Measurements from ENCODE around the gene CFAP251. TPM values are rescaled to one million over a fixed set of nuclear protein-coding genes. Genes with fewer than 3 reads are reported as not detected.

The CFAP251 gene
- total RNA-seq, 1 experiment from 2014 or later = 3.2 TPM

- Histone ChIP-seq H3K4me2 (ENCODE audit: low read length) (no peak overlapping the region), H3K27me3 (ENCODE audit: low read length) (no peaks in the 10 kb centered on the region), H3K9me2 (replicated peaks; ENCODE audit: low read length) (no peaks in the 10 kb centered on the region; the same call in 1 of the 2 replicates), H4K20me1 (ENCODE audit: low read length) (no peaks in the 10 kb centered on the region), H3K27ac (ENCODE audit: low read length) (no peak overlapping the region), H3K36me3 (ENCODE audit: low read depth, low read length) (no peaks in the 10 kb centered on the region), H3K4me1 (ENCODE audit: insufficient read depth, low read length) (no peaks in the 10 kb centered on the region), H3K79me2 (ENCODE audit: low read length) (no peaks in the 10 kb centered on the region), H2AFZ (ENCODE audit: low read length) (no peak overlapping the region), H3K9ac (ENCODE audit: low read length) (no peak overlapping the region), H3K9me3 (ENCODE audit: low read length) (no peaks in the 10 kb centered on the region), H3F3A (ENCODE audit: low read length, unreplicated experiment) (no peaks in the 10 kb centered on the region), H3K4me3 (ENCODE audit: low read length) (no peak overlapping the region)
- no peak for DNase-seq
- ChIA-PET CTCF (no interaction called here), POLR2A (ENCODE audit: unreplicated experiment) (no interaction called here)
- TF ChIP-seq EZH2 (IDR thresholded peaks at IDR 0.05; ENCODE audit: low read length, unreplicated experiment) (no peak), EZH2phosphoT487 (IDR thresholded peaks at IDR 0.05; ENCODE audit: borderline replicate concordance, low read length) (no peak), CTCF (conservative IDR thresholded peaks at IDR 0.05; ENCODE audit: low read depth, low read length) (no peak)
- no TSS peak for BruUV-seq (replicated peaks)
- intact Hi-C loops (cut with micrococcal nuclease) = no loop called here
- no peak for ATAC-seq
These were observed 91.3 kb downstream of the CFAP251 start for GRCh38 chr12:122009741-122010140.

- ATAC-seq = no peak
- Histone ChIP-seq H3K4me3 (ENCODE audit: low read length) (no peak overlapping the region), H2AFZ (ENCODE audit: low read length) (no peak overlapping the region), H3K4me2 (ENCODE audit: low read length) (no peak overlapping the region), H3K27me3 (ENCODE audit: low read length) (no peaks in the 10 kb centered on the region), H3K9me3 (ENCODE audit: low read length) (no peaks in the 10 kb centered on the region), H3K27ac (ENCODE audit: low read length) (no peak overlapping the region), H4K20me1 (ENCODE audit: low read length) (no peaks in the 10 kb centered on the region), H3K9ac (ENCODE audit: low read length) (no peak overlapping the region), H3F3A (ENCODE audit: low read length, unreplicated experiment) (no peaks in the 10 kb centered on the region), H3K9me2 (replicated peaks; ENCODE audit: low read length) (no peaks in the 10 kb centered on the region; the same call in 1 of the 2 replicates), H3K4me1 (ENCODE audit: insufficient read depth, low read length) (no peaks in the 10 kb centered on the region), H3K36me3 (ENCODE audit: low read depth, low read length) (no peaks in the 10 kb centered on the region), H3K79me2 (ENCODE audit: low read length) (no peaks in the 10 kb centered on the region)
- TF ChIP-seq EZH2 (IDR thresholded peaks at IDR 0.05; ENCODE audit: low read length, unreplicated experiment) (no peak), CTCF (conservative IDR thresholded peaks at IDR 0.05; ENCODE audit: low read depth, low read length) (no peak), EZH2phosphoT487 (IDR thresholded peaks at IDR 0.05; ENCODE audit: borderline replicate concordance, low read length) (no peak)
- intact Hi-C loops (cut with micrococcal nuclease) = no loop called here
- DNase-seq = peak; percentile 36
- no TSS peak for BruUV-seq (replicated peaks)
- CTCF ChIA-PET = interaction anchor here (1.1 kb wide), 1 partner anchor 96 kb away, joined by 3 read pairs; no protein-coding TSS in a partner anchor
- POLR2A ChIA-PET (ENCODE audit: unreplicated experiment) = no interaction called here
These were observed 93.8 kb downstream of the CFAP251 start for GRCh38 chr12:122012184-122012583.

GRCh38 chr12:122013136-122013535, 94.7 kb downstream of the CFAP251 start:
- POLR2A ChIA-PET (ENCODE audit: unreplicated experiment) = no interaction called here
- ATAC-seq (no peak), DNase-seq (no peak)
- BruUV-seq (replicated peaks) = no TSS peak
- H3K9me3 ChIP-seq (ENCODE audit: low read length) = no peaks in the 10 kb centered on the region
- no peaks in the 10 kb centered on the region for H3K36me3 ChIP-seq (ENCODE audit: low read depth, low read length)
- no peaks in the 10 kb centered on the region for H3F3A ChIP-seq (ENCODE audit: low read length, unreplicated experiment)
- H3K27ac ChIP-seq (ENCODE audit: low read length) = no peak overlapping the region
- H3K4me2 ChIP-seq (ENCODE audit: low read length) = no peak overlapping the region
- TF ChIP-seq EZH2 (IDR thresholded peaks at IDR 0.05; ENCODE audit: low read length, unreplicated experiment) = no peak
- no peak for TF ChIP-seq EZH2phosphoT487 (IDR thresholded peaks at IDR 0.05; ENCODE audit: borderline replicate concordance, low read length)
- TF ChIP-seq CTCF (conservative IDR thresholded peaks at IDR 0.05; ENCODE audit: low read depth, low read length) = no peak
- H3K4me3 ChIP-seq (ENCODE audit: low read length) = no peak overlapping the region
- no peak overlapping the region for H2AFZ ChIP-seq (ENCODE audit: low read length)
- no peaks in the 10 kb centered on the region for H3K4me1 ChIP-seq (ENCODE audit: insufficient read depth, low read length)
- CTCF ChIA-PET = interaction anchor here (1.1 kb wide), 1 partner anchor 97 kb away, joined by 3 read pairs; no protein-coding TSS in a partner anchor
- no peaks in the 10 kb centered on the region for H3K79me2 ChIP-seq (ENCODE audit: low read length)
- H3K27me3 ChIP-seq (ENCODE audit: low read length) = no peaks in the 10 kb centered on the region
- H4K20me1 ChIP-seq (ENCODE audit: low read length) = no peaks in the 10 kb centered on the region
- H3K9ac ChIP-seq (ENCODE audit: low read length) = no peak overlapping the region
- H3K9me2 ChIP-seq (replicated peaks; ENCODE audit: low read length) = no peaks in the 10 kb centered on the region; the same call in 1 of the 2 replicates
- intact Hi-C loops (cut with micrococcal nuclease) = no loop called here
